Measurements from ENCODE around the gene RBM33. TPM values are rescaled to one million over a fixed set of nuclear protein-coding genes. Genes with fewer than 3 reads are reported as not detected.
A peak's percentile ranks its signal among the peaks of the same experiment; 100 is the strongest.

Gene RBM33
- total and polyA plus RNA-seq, 2 of the 8 experiments (the other 6 are each of a cell fraction or from before 2014, with no cell fraction given): 16.5 to 64.6 TPM

DNA sequence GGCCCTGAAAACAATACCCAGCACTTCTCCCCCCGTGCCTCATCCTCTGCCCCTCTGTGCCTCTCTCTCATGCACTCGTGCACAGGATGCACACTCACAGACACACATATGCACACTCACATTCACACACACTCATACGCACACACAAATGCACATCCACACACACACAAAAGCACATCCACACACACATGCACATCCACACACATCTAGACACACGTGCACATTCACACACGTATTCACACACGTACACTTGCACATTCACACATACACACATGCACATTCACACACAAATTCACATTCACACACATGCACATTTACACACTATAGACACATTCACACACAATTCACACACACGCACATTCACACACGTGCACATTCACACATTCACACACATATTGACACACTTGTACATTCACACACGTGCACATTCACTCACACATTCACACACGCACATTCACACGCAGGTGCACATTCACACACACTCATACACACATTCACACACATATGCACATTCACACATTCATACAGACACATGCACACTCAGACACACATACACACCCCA is 148.6 kb downstream of the RBM33 start:
- Histone ChIP-seq H2AK5ac (ENCODE audit: low read depth, low read length) (peak overlapping the region; percentile 75; the same call in 1 of the 2 replicates), H4K20me1 (replicated peaks in 1 of 2; ENCODE audit: control insufficient read depth in 1 of 2, insufficient read depth in 2 of 2, low read length in 2 of 2) (peaks cover 0 to 7% of the 10 kb centered on the region in 2 experiments), H2BK15ac (ENCODE audit: low read length) (0 out of 2 replicates have a peak overlapping the region, but pooled peaks have one; percentile 40), H3K14ac (ENCODE audit: insufficient read length) (no peak overlapping the region), H2BK20ac (ENCODE audit: low read length) (peak overlapping the region; percentile 80; the same call in 1 of the 2 replicates), H3K56ac (replicated peaks; ENCODE audit: insufficient read length, low read depth, low read length) (no peak overlapping the region), H3K27ac (ENCODE audit: low read depth, low read length) (no peak overlapping the region), H3K4me1 (replicated peaks in 1 of 4; ENCODE audit: control insufficient read depth in 3 of 4, insufficient read depth in 4 of 4, low read length in 3 of 4) (no peaks in the 10 kb centered on the region), H3K4ac (replicated peaks; ENCODE audit: insufficient read length, low read depth, low read length) (no peak overlapping the region), H3K27me3 (replicated peaks in 1 of 4; ENCODE audit: control insufficient read depth in 3 of 4, extremely low read depth in 1 of 4, insufficient read depth in 3 of 4, low read length in 3 of 4) (peaks cover 0 to 21% (median 13%) of the 10 kb centered on the region in 4 experiments; a peak in 5 of 7 replicates), H3K18ac (ENCODE audit: extremely low read depth, low read length) (no peak overlapping the region), H3K79me2 (ENCODE audit: control insufficient read depth in 1 of 2, insufficient read depth in 2 of 2, low read length in 2 of 2) (no peaks in the 10 kb centered on the region), H3K79me1 (ENCODE audit: low read depth, low read length) (0 out of 2 replicates have a peak, but pooled peaks cover 2% of the 10 kb centered on the region), H4K8ac (ENCODE audit: extremely low read depth, insufficient read depth, low read length) (no peak overlapping the region), H3K23me2 (ENCODE audit: low read depth, low read length) (peaks cover 9% of the 10 kb centered on the region), H2BK5ac (ENCODE audit: low read depth, low read length) (0 out of 2 replicates have a peak overlapping the region, but pooled peaks have one; percentile 56), H2BK12ac (ENCODE audit: low read depth, low read length) (no peak overlapping the region), H2AFZ (ENCODE audit: low read length) (no peak overlapping the region), H4K5ac (ENCODE audit: insufficient read length, low read depth, low read length) (no peak overlapping the region), H3K36me3 (ENCODE audit: control insufficient read depth in 2 of 4, insufficient read depth in 4 of 4, low read length in 3 of 4) (no peaks in the 10 kb centered on the region), H2BK120ac (replicated peaks; ENCODE audit: low read depth, low read length) (no peak overlapping the region), H3K9me3 (ENCODE audit: insufficient read depth in 2 of 2, low read depth in 1 of 2, low read length in 1 of 2) (peaks cover 5 to 7% of the 10 kb centered on the region in 2 experiments; a peak in 1 of 4 replicates), H3K4me3 (ENCODE audit: extremely low read depth in 1 of 4, insufficient read depth in 2 of 4, low read depth in 3 of 4, low read length in 4 of 4) (no peak overlapping the region), H4K91ac (replicated peaks; ENCODE audit: insufficient read length, low read length) (no peak overlapping the region), H3K23ac (ENCODE audit: insufficient read length) (no peak overlapping the region), H3K4me2 (ENCODE audit: insufficient read depth in 1 of 2, low read depth in 2 of 2, low read length in 2 of 2) (no peak overlapping the region), H3K9ac (replicated peaks in 1 of 4; ENCODE audit: extremely low read depth in 1 of 4, low read depth in 3 of 4, low read length in 3 of 4) (0 out of 7 replicates have a peak overlapping the region, but pooled peaks of 1 of the 4 experiments have one; percentile 30)
- no peak for DNase-seq (ENCODE audit: low read depth in 1 of 2, low spot score in 2 of 2)
- 91 to 100% methylated on average over 2 to 11 of the region's 11 CpGs for WGBS, 2 experiments (ENCODE audit: extremely low coverage in 1 of 2, insufficient coverage in 1 of 2, insufficient read length in 1 of 2, insufficient replicate concordance in 2 of 2, low coverage in 1 of 2, low lambda C conversion rate in 2 of 2, missing lambda C conversion rate in 1 of 2)
- FAIRE-seq: no peak
- ChIA-PET CTCF (ENCODE audit: partially characterized antibody) (no interaction called here), POLR2A (ENCODE audit: partially characterized antibody) (no interaction called here)
- TF ChIP-seq BCL11A (IDR thresholded peaks at IDR 0.05; ENCODE audit: low read depth in 2 of 2, low read length in 2 of 2) (no peak), TCF12 (IDR thresholded peaks at IDR 0.05; ENCODE audit: low read depth, low read length) (no peak), TEAD4 (IDR thresholded peaks at IDR 0.05; ENCODE audit: low read depth, low read length) (no peak), CHD2 (IDR thresholded peaks at IDR 0.05; ENCODE audit: low read length) (no peak), SP4 (IDR thresholded peaks at IDR 0.05; ENCODE audit: low read length) (no peak)
